Measurements from ENCODE around the gene MCEMP1.

- TF ChIP-seq CTCF (IDR thresholded peaks at IDR 0.05) (peak; percentile 97), ZFX (IDR thresholded peaks at IDR 0.05; ENCODE audit: borderline replicate concordance) (no peak)
These were observed 24.7 kb upstream of the MCEMP1 start for GRCh38 chr19:7652061-7652641.
